Measurements from ENCODE around the gene CNPY1. TPM values are rescaled to one million over a fixed set of nuclear protein-coding genes. Genes with fewer than 3 reads are reported as not detected.

CNPY1 gene
- total RNA-seq, 1 donor from 2014 or later = not detected

DNA sequence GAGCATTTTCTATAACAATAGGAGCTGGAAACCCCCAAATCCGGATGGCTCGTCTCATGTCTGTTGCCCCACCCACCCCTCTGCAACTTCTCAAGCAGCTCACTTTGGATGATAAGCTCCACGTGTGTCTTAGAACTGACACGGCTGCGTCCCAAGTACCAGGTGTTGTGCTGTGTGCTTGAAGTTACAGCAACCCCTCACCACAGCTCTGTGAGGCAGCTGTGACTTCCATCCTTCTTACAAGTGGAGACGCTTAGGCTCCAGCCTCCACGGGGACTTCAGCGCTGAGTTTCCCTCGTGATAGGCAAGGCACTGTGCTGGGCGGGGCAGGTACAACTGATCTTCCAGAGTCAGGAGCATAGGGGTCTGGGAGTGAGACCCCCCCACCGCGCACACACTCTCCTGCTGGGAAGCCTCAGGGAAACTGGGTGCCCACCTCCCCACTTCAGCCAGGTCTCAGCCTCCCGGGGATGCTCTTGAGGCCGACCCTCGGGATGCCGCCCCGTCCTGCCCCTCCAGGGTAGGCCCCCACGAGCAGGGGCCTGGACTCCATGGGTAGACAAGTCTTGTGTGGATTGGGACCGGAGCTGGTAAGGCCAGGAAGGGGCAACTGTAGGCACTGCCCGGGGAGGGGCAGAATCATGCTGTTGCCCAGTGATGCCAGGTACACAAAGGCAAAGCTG, 57.1 kb downstream of the CNPY1 start:
- no peak overlapping the region for H3K4me3 Mint-ChIP-seq (ENCODE audit: unreplicated experiment)
- Histone ChIP-seq H3K27me3 (ENCODE audit: insufficient read depth, low read length) (peaks cover 3% of the 10 kb centered on the region), H4K20me1 (ENCODE audit: insufficient read depth, low read length) (no peaks in the 10 kb centered on the region), H3K79me2 (ENCODE audit: insufficient read depth, low read length) (no peaks in the 10 kb centered on the region), H2AFZ (ENCODE audit: low read depth, low read length) (no peak overlapping the region), H3K4me2 (ENCODE audit: low read length) (no peak overlapping the region), H3K4me3 (ENCODE audit: insufficient read depth, low read depth, low read length) (no peak overlapping the region), H3K9me3 (ENCODE audit: insufficient read depth, low read depth, low read length) (no peaks in the 10 kb centered on the region), H3K36me3 (ENCODE audit: insufficient read depth, low read length) (no peaks in the 10 kb centered on the region), H3K27ac (ENCODE audit: low read depth, low read length) (no peak overlapping the region), H3K9ac (ENCODE audit: low read length) (no peak overlapping the region), H3K4me1 (ENCODE audit: insufficient read depth, low read length) (no peaks in the 10 kb centered on the region)
- no peaks in the 10 kb centered on the region for H3K36me3 Mint-ChIP-seq (ENCODE audit: low read depth, unreplicated experiment)
- DNase-seq (ENCODE audit: low read depth) (no peak), FAIRE-seq (no peak)
- no peak overlapping the region for H3K27ac Mint-ChIP-seq (ENCODE audit: unreplicated experiment)
- no peak for TF ChIP-seq EZH2 (IDR thresholded peaks at IDR 0.05; ENCODE audit: insufficient read depth, low read length)
- peaks cover 90% of the 10 kb centered on the region for H3K27me3 Mint-ChIP-seq (ENCODE audit: low read depth, unreplicated experiment)
- H3K4me1 Mint-ChIP-seq (ENCODE audit: low read depth, unreplicated experiment) = peaks cover 2% of the 10 kb centered on the region
- H3K9me3 Mint-ChIP-seq (ENCODE audit: unreplicated experiment) = peaks cover 13% of the 10 kb centered on the region

DNA sequence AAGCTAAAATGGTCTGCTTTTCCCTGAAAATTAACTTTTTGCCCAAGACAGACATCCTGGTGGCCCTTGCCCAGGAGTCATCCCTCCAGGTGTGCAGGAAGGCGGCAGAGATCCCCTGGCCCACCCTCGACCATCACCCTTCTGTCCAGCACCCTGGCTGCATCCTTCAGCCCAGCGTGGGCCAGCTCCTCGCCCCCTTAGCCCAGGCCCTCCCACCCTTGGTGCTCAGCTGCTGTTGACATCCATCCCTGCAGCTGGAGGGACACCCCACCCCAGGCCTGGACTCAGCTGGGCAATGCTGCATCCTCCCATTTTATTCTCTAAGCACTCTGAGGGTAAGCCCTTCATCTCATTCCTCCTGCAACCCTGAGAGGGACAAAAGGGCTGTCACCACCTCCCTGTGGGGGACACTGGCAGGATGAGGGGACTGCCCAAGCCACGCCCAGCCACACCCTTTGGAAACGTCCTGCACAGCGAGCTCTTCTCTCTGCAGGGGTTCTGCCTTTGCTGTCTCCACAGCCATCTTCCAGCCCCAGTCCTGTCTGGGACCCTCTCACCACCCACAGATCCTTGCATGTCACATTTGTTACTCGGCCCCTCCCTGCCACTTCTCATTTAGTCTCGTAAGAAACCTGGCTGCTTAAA, 57.8 kb downstream of the CNPY1 start:
- Histone ChIP-seq H3K27ac (ENCODE audit: low read depth, low read length) (no peak overlapping the region), H3K9ac (ENCODE audit: low read length) (no peak overlapping the region), H3K4me1 (ENCODE audit: insufficient read depth, low read length) (no peaks in the 10 kb centered on the region), H3K4me2 (ENCODE audit: low read length) (no peak overlapping the region), H4K20me1 (ENCODE audit: insufficient read depth, low read length) (no peaks in the 10 kb centered on the region), H2AFZ (ENCODE audit: low read depth, low read length) (no peak overlapping the region), H3K36me3 (ENCODE audit: insufficient read depth, low read length) (no peaks in the 10 kb centered on the region), H3K79me2 (ENCODE audit: insufficient read depth, low read length) (no peaks in the 10 kb centered on the region), H3K9me3 (ENCODE audit: insufficient read depth, low read depth, low read length) (no peaks in the 10 kb centered on the region), H3K4me3 (ENCODE audit: insufficient read depth, low read depth, low read length) (no peak overlapping the region), H3K27me3 (ENCODE audit: insufficient read depth, low read length) (peaks cover 3% of the 10 kb centered on the region)
- Mint-ChIP-seq H3K27me3 (ENCODE audit: low read depth, unreplicated experiment) (peaks cover 90% of the 10 kb centered on the region), H3K9me3 (ENCODE audit: unreplicated experiment) (peaks cover 13% of the 10 kb centered on the region), H3K36me3 (ENCODE audit: low read depth, unreplicated experiment) (no peaks in the 10 kb centered on the region), H3K4me1 (ENCODE audit: low read depth, unreplicated experiment) (peaks cover 2% of the 10 kb centered on the region), H3K4me3 (ENCODE audit: unreplicated experiment) (no peak overlapping the region), H3K27ac (ENCODE audit: unreplicated experiment) (no peak overlapping the region)
- no peak for TF ChIP-seq EZH2 (IDR thresholded peaks at IDR 0.05; ENCODE audit: insufficient read depth, low read length)
- TF ChIP-seq, protein P1, sequence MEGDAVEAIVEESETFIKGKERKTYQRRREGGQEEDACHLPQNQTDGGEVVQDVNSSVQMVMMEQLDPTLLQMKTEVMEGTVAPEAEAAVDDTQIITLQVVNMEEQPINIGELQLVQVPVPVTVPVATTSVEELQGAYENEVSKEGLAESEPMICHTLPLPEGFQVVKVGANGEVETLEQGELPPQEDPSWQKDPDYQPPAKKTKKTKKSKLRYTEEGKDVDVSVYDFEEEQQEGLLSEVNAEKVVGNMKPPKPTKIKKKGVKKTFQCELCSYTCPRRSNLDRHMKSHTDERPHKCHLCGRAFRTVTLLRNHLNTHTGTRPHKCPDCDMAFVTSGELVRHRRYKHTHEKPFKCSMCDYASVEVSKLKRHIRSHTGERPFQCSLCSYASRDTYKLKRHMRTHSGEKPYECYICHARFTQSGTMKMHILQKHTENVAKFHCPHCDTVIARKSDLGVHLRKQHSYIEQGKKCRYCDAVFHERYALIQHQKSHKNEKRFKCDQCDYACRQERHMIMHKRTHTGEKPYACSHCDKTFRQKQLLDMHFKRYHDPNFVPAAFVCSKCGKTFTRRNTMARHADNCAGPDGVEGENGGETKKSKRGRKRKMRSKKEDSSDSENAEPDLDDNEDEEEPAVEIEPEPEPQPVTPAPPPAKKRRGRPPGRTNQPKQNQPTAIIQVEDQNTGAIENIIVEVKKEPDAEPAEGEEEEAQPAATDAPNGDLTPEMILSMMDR (IDR thresholded peaks at IDR 0.05; ENCODE audit: insufficient read depth, low read depth, low read length) = no peak
- no peak for DNase-seq (ENCODE audit: low read depth)
- no peak for FAIRE-seq

DNA sequence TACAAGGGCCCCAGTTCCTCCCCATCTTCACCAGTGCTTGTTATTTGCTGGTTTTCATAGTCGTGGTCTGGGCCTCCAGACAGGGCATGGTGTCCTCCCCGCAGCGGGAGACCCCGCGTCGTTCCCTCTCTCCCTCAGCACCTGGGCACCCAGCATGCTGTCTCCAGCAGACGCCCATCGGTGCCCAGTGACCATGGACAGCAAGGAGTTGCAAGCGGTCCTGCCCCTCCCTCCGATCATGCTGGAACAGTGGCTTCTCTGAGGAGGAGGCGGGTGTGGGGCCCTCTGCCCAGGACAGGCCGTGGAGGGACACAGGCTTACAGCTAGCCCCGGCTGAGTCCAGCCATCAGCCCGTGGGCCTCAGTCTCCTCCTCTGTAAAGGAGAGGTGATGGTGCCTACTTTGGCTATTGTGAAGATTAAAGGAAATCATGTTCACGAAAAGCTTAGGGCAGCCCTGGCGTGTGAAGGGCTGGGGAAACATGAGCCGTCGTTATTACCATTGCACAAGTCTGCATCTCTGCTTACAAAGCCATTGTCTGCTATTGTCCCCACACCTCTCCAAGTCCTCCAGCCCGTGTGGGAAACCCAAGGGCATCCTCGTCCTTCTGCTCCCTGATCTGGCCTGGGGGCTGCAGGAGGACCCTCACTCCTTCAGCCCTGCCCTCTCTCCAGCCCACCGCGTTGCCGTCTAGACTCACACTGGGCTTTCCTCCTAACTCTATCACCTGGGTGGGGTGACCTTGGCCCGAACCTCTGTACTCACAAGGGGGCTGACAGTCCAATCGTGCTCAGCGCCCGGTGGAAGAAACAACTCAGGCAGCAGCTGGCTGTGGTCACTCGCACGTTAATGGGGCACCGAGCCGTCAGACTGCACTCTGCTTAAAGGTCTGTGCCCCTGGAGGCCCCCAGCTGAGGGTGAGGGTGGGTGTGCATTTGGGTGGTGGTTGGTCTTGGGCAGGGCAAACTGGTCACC, 58.6 kb downstream of the CNPY1 start:
- H3K36me3 ChIP-seq (ENCODE audit: insufficient read depth, low read length) = no peaks in the 10 kb centered on the region
- H3K9me3 Mint-ChIP-seq (ENCODE audit: unreplicated experiment) = peaks cover 16% of the 10 kb centered on the region
- no peak overlapping the region for H3K27ac Mint-ChIP-seq (ENCODE audit: unreplicated experiment)
- no peak overlapping the region for H2AFZ ChIP-seq (ENCODE audit: low read depth, low read length)
- H3K36me3 Mint-ChIP-seq (ENCODE audit: low read depth, unreplicated experiment) = no peaks in the 10 kb centered on the region
- no peaks in the 10 kb centered on the region for H4K20me1 ChIP-seq (ENCODE audit: insufficient read depth, low read length)
- peaks cover under 1% of the 10 kb centered on the region for H3K27me3 ChIP-seq (ENCODE audit: insufficient read depth, low read length)
- H3K4me2 ChIP-seq (ENCODE audit: low read length) = no peak overlapping the region
- no peak overlapping the region for H3K4me3 ChIP-seq (ENCODE audit: insufficient read depth, low read depth, low read length)
- no peak for DNase-seq (ENCODE audit: low read depth)
- no peak overlapping the region for H3K4me3 Mint-ChIP-seq (ENCODE audit: unreplicated experiment)
- no peak overlapping the region for H3K27ac ChIP-seq (ENCODE audit: low read depth, low read length)
- H3K27me3 Mint-ChIP-seq (ENCODE audit: low read depth, unreplicated experiment) = peaks cover 90% of the 10 kb centered on the region
- H3K79me2 ChIP-seq (ENCODE audit: insufficient read depth, low read length) = no peaks in the 10 kb centered on the region
- FAIRE-seq = no peak
- H3K4me1 ChIP-seq (ENCODE audit: insufficient read depth, low read length) = no peaks in the 10 kb centered on the region
- TF ChIP-seq, protein P1 (IDR thresholded peaks at IDR 0.05; ENCODE audit: insufficient read depth, low read depth, low read length) = no peak
- no peak for TF ChIP-seq EZH2 (IDR thresholded peaks at IDR 0.05; ENCODE audit: insufficient read depth, low read length)
- peaks cover 2% of the 10 kb centered on the region for H3K4me1 Mint-ChIP-seq (ENCODE audit: low read depth, unreplicated experiment)
- H3K9me3 ChIP-seq (ENCODE audit: insufficient read depth, low read depth, low read length) = no peaks in the 10 kb centered on the region
- no peak overlapping the region for H3K9ac ChIP-seq (ENCODE audit: low read length)
